Progenitor cell of endocrine pancreas (in vitro differentiated cells): ENCODE results near the gene CDC42EP3. TPM values are rescaled to one million over a fixed set of nuclear protein-coding genes. Genes with fewer than 3 reads are reported as not detected.

Source experiments
- DNase-seq: peaks from one replicate; pipeline ENCODE4 v3.0.0; 2021; ENCODE audit warnings: low spot score; ENCODE audit not compliant: unreplicated experiment
- H3K27ac Mint-ChIP-seq: 2 replicates; pipeline ENCODE4 v1.8.0; 2021; ENCODE audit warnings: mild to moderate bottlenecking, moderate library complexity, mixed read lengths
- H3K27me3 Mint-ChIP-seq: 2 replicates; pipeline ENCODE4 v1.8.0; 2021; ENCODE audit warnings: mixed read lengths
- H3K36me3 Mint-ChIP-seq: 2 replicates; pipeline ENCODE4 v1.8.0; 2022; ENCODE audit warnings: mixed read lengths; ENCODE audit not compliant: insufficient read depth
- H3K4me1 Mint-ChIP-seq: 2 replicates; pipeline ENCODE4 v1.8.0; 2021; ENCODE audit warnings: low read depth, mixed read lengths
- H3K4me3 Mint-ChIP-seq: 2 replicates; pipeline ENCODE4 v1.8.0; 2021; ENCODE audit warnings: low read depth, mild to moderate bottlenecking, moderate library complexity, mixed read lengths
- H3K9me3 Mint-ChIP-seq: 2 replicates; pipeline ENCODE4 v1.8.0; 2021; ENCODE audit warnings: low read depth, mixed read lengths
- CTCF ChIP-seq: fragments of 200-600 bp; sonication (generic); IDR thresholded peaks from one replicate; pipeline ENCODE4 v1.5.0; 2021; ENCODE audit warnings: antibody characterized with exemption, mild to moderate bottlenecking; ENCODE audit not compliant: unreplicated experiment
- total RNA-seq: library from RNA; stranded (reverse); gene quantifications from 2 replicates; pipeline ENCODE4 v1.2.1, GENCODE V29; 2021

The CDC42EP3 gene
- total RNA-seq, 1 donor from 2014 or later = 43.1 TPM

- TF ChIP-seq CTCF = no peak
- no peak overlapping the region for H3K27ac Mint-ChIP-seq
- peaks cover 3% of the 10 kb centered on the region for H3K9me3 Mint-ChIP-seq
- H3K4me3 Mint-ChIP-seq = no peak overlapping the region
- H3K36me3 Mint-ChIP-seq = no peaks in the 10 kb centered on the region
- peaks cover 3% of the 10 kb centered on the region for H3K27me3 Mint-ChIP-seq
- no peak for DNase-seq
- peaks cover 6% of the 10 kb centered on the region for H3K4me1 Mint-ChIP-seq
These were observed 11.8 kb upstream of the CDC42EP3 start for GRCh38 chr2:37683241-37683640.

GRCh38 chr2:37682473-37682872 is 11.0 kb upstream of the CDC42EP3 start:
- Mint-ChIP-seq H3K36me3 (no peaks in the 10 kb centered on the region), H3K27ac (no peak overlapping the region), H3K4me3 (no peak overlapping the region), H3K4me1 (peaks cover 5% of the 10 kb centered on the region), H3K27me3 (peaks cover 3% of the 10 kb centered on the region), H3K9me3 (peaks cover 3% of the 10 kb centered on the region)
- DNase-seq = no peak
- no peak for TF ChIP-seq CTCF

- no peak for TF ChIP-seq CTCF
- peaks cover 3% of the 10 kb centered on the region for H3K9me3 Mint-ChIP-seq
- H3K36me3 Mint-ChIP-seq = no peaks in the 10 kb centered on the region
- H3K4me3 Mint-ChIP-seq = no peak overlapping the region
- H3K4me1 Mint-ChIP-seq = peaks cover 6% of the 10 kb centered on the region
- H3K27ac Mint-ChIP-seq = no peak overlapping the region
- no peak for DNase-seq
- peaks cover 3% of the 10 kb centered on the region for H3K27me3 Mint-ChIP-seq
These were observed 10.1 kb upstream of the CDC42EP3 start for GRCh38 chr2:37681587-37681986.

- Mint-ChIP-seq H3K36me3 (no peaks in the 10 kb centered on the region), H3K4me3 (no peak overlapping the region), H3K4me1 (peaks cover 15% of the 10 kb centered on the region), H3K9me3 (peaks cover 3% of the 10 kb centered on the region), H3K27me3 (peaks cover 3% of the 10 kb centered on the region), H3K27ac (no peak overlapping the region)
- no peak for TF ChIP-seq CTCF
- DNase-seq = no peak
These were observed 7.7 kb upstream of the CDC42EP3 start for GRCh38 chr2:37679072-37679695.

GRCh38 chr2:37676274-37676673 is 4.8 kb upstream of the CDC42EP3 start:
- H3K27me3 Mint-ChIP-seq = peaks cover 3% of the 10 kb centered on the region
- H3K27ac Mint-ChIP-seq = peak overlapping the region; percentile 53
- TF ChIP-seq CTCF = no peak
- peaks cover 3% of the 10 kb centered on the region for H3K9me3 Mint-ChIP-seq
- no peaks in the 10 kb centered on the region for H3K36me3 Mint-ChIP-seq
- peaks cover 17% of the 10 kb centered on the region for H3K4me1 Mint-ChIP-seq
- H3K4me3 Mint-ChIP-seq = no peak overlapping the region
- no peak for DNase-seq
